Measurements from ENCODE around the gene CYP2C8. TPM values are rescaled to one million over a fixed set of nuclear protein-coding genes. Genes with fewer than 3 reads are reported as not detected.

The CYP2C8 gene
- total RNA-seq, 2 donors from 2014 or later: 0.34 to 0.35 TPM

DNA sequence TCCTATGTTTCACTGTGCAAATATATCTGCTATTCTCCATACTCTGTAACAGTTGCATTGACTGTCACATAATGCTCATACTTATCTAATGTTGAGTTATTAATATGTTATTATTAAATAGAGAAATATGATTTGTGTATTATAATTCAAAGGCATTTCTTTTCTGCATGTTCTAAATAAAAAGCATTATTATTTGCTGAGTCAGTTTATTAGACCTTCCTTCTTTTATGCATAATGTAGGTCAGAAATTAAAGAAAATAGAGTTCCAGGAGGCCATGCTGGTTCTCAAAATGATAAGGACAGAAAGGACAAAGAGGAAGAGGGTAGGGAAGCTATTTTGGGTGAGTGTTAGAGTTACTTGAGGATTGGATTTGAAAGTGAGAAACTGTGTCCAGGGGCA lies 80.1 kb downstream of the CYP2C8 start:
- intact Hi-C loops (cut with DNase I): no loop called here
- no peak for DNase-seq
- ATAC-seq: no peak

Other genes starting within 250 kb of the CYP2C8 start
- under 1 TPM in 1 of 2 donors, not detected in 1; 0.18 TPM for gene CYP2C9, start 130.8 kb downstream of the CYP2C8 start, total RNA-seq
- gene ACSM6, start 124.7 kb upstream of the CYP2C8 start, total RNA-seq: not detected
- gene PDLIM1, start 221.5 kb upstream of the CYP2C8 start, total RNA-seq: 100 to 1,000 TPM; 161 to 271 TPM